Posterior vena cava (tissue), 2 donors: ENCODE measurements around the gene ZNF665. TPM values are rescaled to one million over a fixed set of nuclear protein-coding genes. Genes with fewer than 3 reads are reported as not detected.
A peak's percentile ranks its signal among the peaks of the same experiment; 100 is the strongest.
"Not testable (repeated sequence)": the region's sequence is repeated elsewhere in the genome, so short reads cannot be mapped to it uniquely, and the experiment has no call there.

ENCODE experiments used
- DNase-seq: peaks from one replicate; pipeline ENCODE4 v3.0.0-alpha.2; 2020; ENCODE audit warnings: low spot score
- intact Hi-C, 2 donors: fragments of 100-400 bp; cut with DNase I; formaldehyde crosslinking; loops; one replicate each; pipeline versions ENCODE4 v1.14.1 to v1.14.2; 2022 to 2023
- long read RNA-seq, 2 donors: library from polyadenylated mRNA; unstranded; transcript quantifications; one replicate each; pipeline ENCODE4 v2.0.0, GENCODE V29; 2020 to 2021
- total RNA-seq, 2 donors: library from RNA; stranded (reverse); fragmentation: NEBNext Ultra II Directional; extraction: Animal tissue kit (Norgen Biotek cat#: 25700); gene quantifications; one replicate each; pipeline ENCODE4 v1.2.1, GENCODE V29; 2021
- donor health status: DM: yes; HTN: yes; CAD: no.
- donor health status: DM: yes; HTN: yes; CAD: no.

Gene ZNF665
- total RNA-seq = 1 to 10 TPM; 3.5 to 5.4 TPM
- long read RNA-seq, donor 1 = 0 reads
- long read RNA-seq, donor 2 = 0 reads

DNA sequence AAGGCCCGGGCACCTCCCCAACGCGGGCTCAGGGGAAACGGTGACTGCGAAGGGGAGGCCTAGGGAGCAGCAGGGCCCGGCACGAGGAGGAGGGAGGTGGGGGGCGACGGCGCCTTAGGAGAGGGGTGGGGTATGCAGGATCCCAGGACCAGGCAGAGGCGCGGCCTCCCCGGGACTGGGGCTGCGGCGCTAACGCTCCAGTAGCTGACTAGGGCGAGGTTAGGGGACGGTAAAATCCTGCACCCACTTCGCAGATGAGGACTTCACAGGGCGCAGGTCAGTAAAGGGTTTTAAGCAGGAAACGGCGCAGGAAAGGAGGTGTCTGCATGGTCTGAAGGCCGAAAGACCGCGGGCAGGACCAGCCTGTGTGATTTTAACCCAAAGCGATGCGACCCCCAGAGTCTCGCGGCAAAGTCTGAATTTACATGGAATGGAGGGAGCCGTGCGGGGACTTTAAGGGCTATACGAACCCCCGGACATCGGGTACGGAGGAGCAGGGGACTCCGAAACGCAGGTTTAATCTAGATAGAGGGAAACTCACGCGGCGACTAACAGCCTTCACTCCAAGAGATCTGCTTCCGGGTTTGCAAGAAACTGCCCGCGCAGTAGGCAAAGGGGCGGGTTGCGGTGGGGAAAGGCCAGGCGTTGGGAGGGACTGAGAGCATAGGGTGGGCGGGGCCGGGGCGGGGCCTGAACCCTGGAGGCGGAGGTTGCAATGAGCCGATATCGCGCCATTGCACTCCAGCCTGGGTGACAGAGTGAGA, at the start of gene ZNF665:
Gene ZNF665 (minus strand): TSS at position 588 of the 764 bp plus-strand sequence. CDS start 10,460 bp downstream, outside the sequence.
- intact Hi-C loops = no loop called here

DNA sequence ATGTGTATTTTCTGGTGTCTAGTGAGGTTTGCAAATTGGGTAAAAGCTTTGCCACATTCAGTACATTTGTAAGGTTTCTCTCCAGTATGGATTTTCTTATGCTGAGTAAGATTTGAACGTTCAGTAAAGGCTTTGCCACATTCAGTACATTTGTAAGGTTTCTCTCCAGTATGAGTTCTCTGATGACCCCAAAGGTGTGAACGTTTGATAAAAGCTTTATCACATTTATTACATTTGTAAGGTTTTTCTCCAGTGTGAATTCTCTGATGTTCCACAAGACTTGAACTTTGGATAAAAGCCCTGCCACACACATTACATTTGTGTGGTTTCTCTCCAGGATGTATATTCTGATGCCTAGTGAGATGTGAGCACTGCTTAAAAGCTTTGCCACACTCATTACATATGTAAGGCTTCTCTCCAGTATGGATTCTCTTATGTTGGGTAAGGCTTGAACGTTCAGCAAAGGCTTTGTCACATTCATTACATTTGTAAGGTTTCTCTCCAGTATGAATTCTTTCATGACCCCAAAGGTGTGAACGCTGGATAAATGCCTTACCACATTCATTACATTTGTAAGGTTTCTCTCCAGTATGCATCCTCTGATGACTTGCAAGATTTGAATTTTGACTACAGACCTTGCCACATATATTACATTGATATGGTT, 44.1 kb upstream of the ZNF665 start:
- intact Hi-C loops = loop anchor here in 1 of 2 donors (5.0 kb wide), 1 partner anchor 1240 kb away; no protein-coding TSS in a partner anchor
- no peak for DNase-seq

More for the DNA sequence above, at the start of gene ZNF665:
- peak; percentile 97 for DNase-seq

GRCh38 chr19:53224606-53225005, 31.4 kb upstream of the ZNF665 start:
- DNase-seq = no peak
- intact Hi-C loops = no loop called here

DNA sequence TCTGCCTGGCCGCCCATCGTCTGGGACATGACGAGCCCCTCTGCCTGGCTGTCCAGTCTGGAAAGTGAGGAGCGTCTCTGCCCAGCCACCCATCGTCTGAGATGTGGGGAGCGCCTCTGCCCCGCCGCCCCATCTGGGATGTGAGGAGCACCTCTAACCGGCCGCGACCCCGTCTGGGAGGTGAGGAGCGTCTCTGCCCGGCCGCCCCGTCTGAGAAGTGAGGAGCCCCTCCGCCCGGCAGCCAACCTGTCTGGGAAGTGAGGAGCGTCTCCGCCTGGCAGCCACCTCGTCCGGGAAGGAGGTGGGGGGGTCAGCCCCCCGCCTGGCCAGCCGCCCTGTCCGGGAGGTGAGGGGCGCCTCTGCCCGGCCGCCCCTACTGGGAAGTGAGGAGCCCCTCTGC, 29.6 kb upstream of the ZNF665 start:
- DNase-seq, intact Hi-C loops: not testable (repeated sequence)

DNA sequence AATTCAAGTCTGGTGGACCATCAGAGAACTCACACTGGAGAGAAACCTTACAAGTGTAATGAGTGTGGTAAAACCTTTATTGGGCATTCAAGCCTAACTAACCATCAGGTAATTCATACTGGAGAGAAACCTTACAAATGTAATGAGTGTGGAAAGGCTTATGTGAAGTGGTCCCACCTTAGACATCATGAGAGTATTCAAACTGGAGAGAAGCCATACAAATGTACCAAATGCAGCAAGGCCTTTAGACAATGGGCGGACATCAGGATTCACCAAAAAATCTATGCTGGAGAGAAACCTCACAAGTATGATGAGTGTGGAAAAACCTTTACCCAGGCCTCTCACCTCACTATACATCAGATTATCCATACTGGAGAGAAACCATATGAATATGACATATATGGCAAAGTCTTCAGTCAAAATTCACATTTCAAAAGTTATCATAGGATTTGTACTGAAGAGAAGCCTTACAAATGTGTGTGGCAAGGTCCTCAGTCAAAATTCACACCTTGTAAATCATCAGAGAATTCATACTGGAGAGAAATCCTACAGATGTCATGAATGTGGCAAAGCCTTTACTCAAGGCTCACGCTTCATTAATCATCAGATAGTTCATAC, 19.7 kb upstream of the ZNF665 start:
- no peak for DNase-seq
- intact Hi-C loops = no loop called here

DNA sequence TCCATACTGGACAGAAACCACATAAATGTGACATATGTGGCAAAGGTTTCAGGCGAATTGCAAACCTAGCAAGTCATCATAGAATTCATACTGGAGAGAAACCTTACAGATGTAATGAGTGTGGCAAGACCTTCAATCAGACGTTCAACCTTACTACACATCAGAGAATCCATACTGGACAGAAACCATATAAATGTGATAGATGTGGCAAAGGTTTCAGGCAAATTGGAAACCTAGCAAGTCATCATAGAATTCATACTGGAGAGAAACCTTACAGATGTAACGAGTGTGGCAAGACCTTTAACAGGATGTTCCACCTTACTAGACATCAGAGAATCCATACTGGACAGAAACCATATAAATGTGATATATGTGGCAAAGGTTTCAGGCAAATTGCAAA, 18.4 kb upstream of the ZNF665 start:
- DNase-seq, intact Hi-C loops: not testable (repeated sequence)

- intact Hi-C loops = no loop called here
- DNase-seq = peak; percentile 99
Observed at GRCh38 chr19:53196777-53197396, 3.7 kb upstream of the ZNF665 start.

GRCh38 chr19:53195265-53195903, 2.2 kb upstream of the ZNF665 start:
- DNase-seq = peak; percentile 84
- intact Hi-C loops = no loop called here

GRCh38 chr19:53193535-53194222, 521 bp upstream of the ZNF665 start:
- intact Hi-C loops = no loop called here
- no peak for DNase-seq

DNA sequence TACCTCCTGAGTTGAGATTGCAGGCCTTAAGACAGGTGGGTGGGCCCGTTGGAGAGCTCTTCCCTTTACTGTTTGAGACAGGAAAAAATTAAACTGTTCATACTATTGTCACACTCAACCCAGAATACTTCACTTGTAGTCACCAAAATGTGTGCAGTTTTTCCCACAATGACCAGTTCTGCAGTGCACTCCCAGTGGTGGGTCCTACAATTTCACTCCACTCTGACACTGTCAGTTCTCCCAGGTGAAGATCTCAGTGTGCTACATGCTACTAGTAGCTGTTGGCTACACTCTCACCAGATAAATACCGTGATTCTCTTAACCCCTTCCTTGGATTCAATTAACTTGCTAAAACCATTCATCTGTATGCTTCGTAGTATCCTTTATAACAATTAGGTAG, 2.9 kb downstream of the ZNF665 start:
- no peak for DNase-seq
- intact Hi-C loops = no loop called here

GRCh38 chr19:53189691-53190198, 3.4 kb downstream of the ZNF665 start:
- intact Hi-C loops, DNase-seq: not testable (repeated sequence)

DNA sequence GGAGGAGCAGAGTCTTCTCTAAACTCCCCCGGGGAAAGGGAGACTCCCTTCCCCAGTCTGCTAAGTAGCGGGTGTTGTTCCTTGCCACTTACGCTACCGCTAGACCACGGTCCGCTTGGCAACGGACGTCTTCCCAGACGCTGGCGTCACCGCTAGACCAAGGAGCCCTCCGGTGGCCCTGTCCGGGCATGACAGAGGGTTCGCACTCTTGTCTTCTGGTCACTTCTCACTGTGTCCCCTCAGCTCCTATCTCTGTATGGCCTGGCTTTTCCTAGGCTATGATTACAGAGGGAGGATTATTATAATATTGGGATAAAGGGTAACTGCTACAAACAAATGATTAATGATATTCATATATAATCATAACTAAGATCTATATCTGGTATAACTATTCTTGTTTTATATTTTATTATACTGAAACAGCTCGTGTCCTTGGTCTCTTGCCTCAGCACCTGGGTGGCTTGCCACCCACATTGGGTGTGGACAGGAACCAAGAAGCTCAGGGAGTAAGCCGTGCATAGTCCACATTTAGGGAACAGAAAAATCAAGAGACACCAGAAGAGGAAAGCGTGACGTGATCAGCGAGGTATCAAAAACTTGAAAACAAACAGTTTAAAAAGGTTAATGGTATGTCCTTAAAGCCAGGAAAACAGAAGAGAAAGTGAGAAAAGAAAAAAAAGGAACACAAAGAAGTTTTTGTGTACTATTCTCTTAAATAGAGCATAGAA, 7.8 kb downstream of the ZNF665 start:
- DNase-seq, intact Hi-C loops: not testable (repeated sequence)

GRCh38 chr19:53183146-53183764, 9.9 kb downstream of the ZNF665 start:
- no peak for DNase-seq
- intact Hi-C loops = no loop called here

DNA sequence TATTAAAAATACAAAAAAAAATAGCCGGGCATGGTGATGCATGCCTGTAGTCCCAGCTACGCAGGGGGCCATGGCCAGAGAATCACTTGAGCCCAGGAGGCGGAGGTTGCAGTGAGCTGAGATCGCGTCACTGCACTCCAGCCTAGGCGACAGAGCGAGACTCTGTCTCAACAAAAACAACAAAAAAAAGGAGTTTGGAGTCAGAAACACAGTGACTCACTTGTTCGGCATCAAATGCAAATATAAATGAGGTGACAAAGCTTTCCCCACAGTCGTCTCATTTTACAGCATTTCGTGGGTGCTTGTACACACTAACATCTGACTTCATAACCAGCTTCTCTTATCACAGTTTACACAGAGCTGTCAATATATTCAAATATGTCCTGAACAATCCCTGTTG, 11.0 kb downstream of the ZNF665 start:
- intact Hi-C loops = no loop called here
- DNase-seq = no peak

- DNase-seq = no peak
- intact Hi-C loops = no loop called here
Observed at GRCh38 chr19:53177986-53178385, 15.2 kb downstream of the ZNF665 start.

- no peak for DNase-seq
- intact Hi-C loops = no loop called here
Observed at GRCh38 chr19:53172889-53173288, 20.3 kb downstream of the ZNF665 start.

GRCh38 chr19:53165691-53166091, 27.5 kb downstream of the ZNF665 start:
- DNase-seq = no peak
- intact Hi-C loops = no loop called here
